ENCODE data around the gene HIVEP3.

DNA sequence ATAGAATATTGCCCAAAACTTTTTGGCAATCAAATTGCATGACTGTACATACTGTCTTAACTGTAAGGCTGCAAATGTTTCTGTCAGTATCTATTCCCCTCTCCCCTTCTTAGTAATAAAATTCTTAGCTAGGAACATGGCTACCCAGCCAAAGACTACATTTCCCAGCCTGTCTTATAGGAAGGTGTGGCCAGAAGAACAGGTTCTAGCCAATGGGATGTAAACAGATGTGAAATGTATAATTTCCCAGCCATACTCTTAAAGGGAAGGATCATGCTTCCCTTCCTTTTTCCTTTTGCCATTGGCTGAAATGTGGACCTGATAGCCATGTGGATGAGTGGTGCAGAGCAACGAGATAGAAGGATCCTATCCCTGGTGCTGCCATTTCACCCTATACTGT lies 7.0 kb upstream of the HIVEP3 start:
- TF ChIP-seq RAD21 (CRISPR knock-in tag; IDR thresholded peaks at IDR 0.05) (no peak), POLR2A (IDR thresholded peaks at IDR 0.05; ENCODE audit: insufficient read depth in 1 of 2, low read depth in 2 of 2, low read length in 2 of 2) (no peak), NFE2L2 (IDR thresholded peaks at IDR 0.05; ENCODE audit: low read length) (no peak), RBM39 (IDR thresholded peaks at IDR 0.05; ENCODE audit: low read depth, low read length, poor library complexity, severe bottlenecking) (no peak), SETDB1 (CRISPR knock-in tag; IDR thresholded peaks at IDR 0.05; ENCODE audit: borderline replicate concordance) (no peak), CEBPB (IDR thresholded peaks at IDR 0.05; ENCODE audit: borderline replicate concordance, low read depth, low read length) (no peak), NR1H2 (CRISPR knock-in tag; IDR thresholded peaks at IDR 0.05; ENCODE audit: borderline replicate concordance, low read depth) (no peak), ZNF282 (IDR thresholded peaks at IDR 0.05; ENCODE audit: partially characterized antibody) (no peak)

Data from HepG2 (cell line).